Measurements from ENCODE around the gene BSG.

- no peak for TF ChIP-seq FOXA1 (IDR thresholded peaks at IDR 0.05)
- no peak for TF ChIP-seq CTCF (IDR thresholded peaks at IDR 0.05; ENCODE audit: low read depth, low read length, missing input control)
- no peak for TF ChIP-seq MAX (IDR thresholded peaks at IDR 0.05)
- TF ChIP-seq GABPA (IDR thresholded peaks at IDR 0.05 in 1 of 2, conservative IDR thresholded peaks at IDR 0.05 in 1 of 2): no peak
Measured at GRCh38 chr19:590750-591098, 18.3 kb downstream of the BSG start.
